DND-41 (cell line): ENCODE measurements around the gene ACP5.
A peak's percentile ranks its signal among the peaks of the same experiment; 100 is the strongest.
"Not testable (repeated sequence)": the region's sequence is repeated elsewhere in the genome, so short reads cannot be mapped to it uniquely, and the experiment has no call there.

Source experiments
- ATAC-seq: fragments of 200-7000 bp; cut with Tn5 transposase; 3 replicates; pipeline ENCODE4 v1.9.1; 2021; ENCODE audit warnings: low read depth; ENCODE audit not compliant: insufficient read depth
- DNase-seq: peaks from one replicate; pipeline ENCODE4 v3.0.0-alpha.2; 2020
- H2AFZ ChIP-seq: 2 replicates; pipeline ENCODE4 v1.6.0; 2012; ENCODE audit warnings: low read depth, low read length
- H3K27ac ChIP-seq: 2 replicates; pipeline ENCODE4 v1.5.1; 2012; ENCODE audit warnings: low read length, inconsistent platforms
- H3K27me3 ChIP-seq: fragments of 200-600 bp; sonication (generic); 2 replicates; pipeline ENCODE4 v1.6.0; 2012; ENCODE audit warnings: low read length, mild to moderate bottlenecking, inconsistent platforms; ENCODE audit not compliant: insufficient read depth, poor library complexity
- H3K36me3 ChIP-seq: 2 replicates; pipeline ENCODE4 v1.5.1; 2012; ENCODE audit warnings: low read length, inconsistent platforms; ENCODE audit not compliant: insufficient read depth
- H3K4me1 ChIP-seq: 2 replicates; pipeline ENCODE4 v1.5.1; 2012; ENCODE audit warnings: mild to moderate bottlenecking, low read length; ENCODE audit not compliant: insufficient read depth
- H3K4me2 ChIP-seq: 2 replicates; pipeline ENCODE4 v1.6.0; 2012; ENCODE audit warnings: mild to moderate bottlenecking, moderate library complexity, low read length, inconsistent platforms; ENCODE audit not compliant: insufficient read depth
- H3K4me3 ChIP-seq, 2 experiments: fragments of 200-600 bp in 1 of 2; shearing (Covaris generic) in 1 of 2; 2 replicates each; pipeline ENCODE4 v1.5.1; 2012 to 2016; ENCODE audit warnings: inconsistent platforms in 2 of 2, low read length in 2 of 2, mild to moderate bottlenecking in 2 of 2, low read depth in 1 of 2, moderate library complexity in 1 of 2
- H3K79me2 ChIP-seq: 2 replicates; pipeline ENCODE4 v1.6.0; 2012; ENCODE audit warnings: low read length, inconsistent platforms; ENCODE audit not compliant: insufficient read depth
- H3K9ac ChIP-seq: 2 replicates; pipeline ENCODE4 v1.6.0; 2012; ENCODE audit warnings: low read depth, mild to moderate bottlenecking, inconsistent platforms, low read length, moderate library complexity
- H3K9me3 ChIP-seq: 2 replicates; pipeline ENCODE4 v1.5.1; 2012; ENCODE audit warnings: low read length, moderate library complexity, mild to moderate bottlenecking, inconsistent platforms; ENCODE audit not compliant: insufficient read depth, severe bottlenecking
- H4K20me1 ChIP-seq: 2 replicates; pipeline ENCODE4 v1.6.0; 2012; ENCODE audit warnings: low read length; ENCODE audit not compliant: insufficient read depth
- CTCF ChIP-seq: IDR thresholded peaks from 2 replicates; pipeline ENCODE4 v1.5.1; 2012; ENCODE audit warnings: borderline replicate concordance, low read length, moderate library complexity, mild to moderate bottlenecking; ENCODE audit not compliant: poor library complexity, severe bottlenecking; ENCODE audit errors: extremely low read depth
- EZH2 ChIP-seq: IDR thresholded peaks from 3 replicates; pipeline ENCODE4 v1.6.1; 2012; ENCODE audit warnings: borderline replicate concordance, low read depth, mild to moderate bottlenecking, moderate library complexity, low read length, inconsistent platforms; ENCODE audit not compliant: severe bottlenecking

Gene ACP5

GRCh38 chr19:11611730-11612129 lies 34.3 kb upstream of the ACP5 start:
- Histone ChIP-seq H3K9ac (no peak overlapping the region), H4K20me1 (peaks cover 6% of the 10 kb centered on the region; the same call in 1 of the 2 replicates), H3K4me1 (no peaks in the 10 kb centered on the region), H3K9me3 (no peaks in the 10 kb centered on the region), H3K27ac (no peak overlapping the region), H3K79me2 (peaks cover 57% of the 10 kb centered on the region), H2AFZ (no peak overlapping the region), H3K4me3 (no peak overlapping the region), H3K4me2 (no peak overlapping the region), H3K36me3 (peaks cover 33% of the 10 kb centered on the region), H3K27me3 (no peaks in the 10 kb centered on the region)
- no peak for DNase-seq
- ATAC-seq = no peak
- TF ChIP-seq CTCF = no peak
- no peak for TF ChIP-seq EZH2

- no peak overlapping the region for H2AFZ ChIP-seq
- H3K9me3 ChIP-seq = peaks cover 20% of the 10 kb centered on the region
- H3K27ac ChIP-seq = no peak overlapping the region
- H3K79me2 ChIP-seq = peaks cover 81% of the 10 kb centered on the region
- no peaks in the 10 kb centered on the region for H3K27me3 ChIP-seq
- no peak overlapping the region for H3K4me2 ChIP-seq
- no peak overlapping the region for H3K9ac ChIP-seq
- H3K4me3 ChIP-seq = no peak overlapping the region
- H3K36me3 ChIP-seq = peaks cover 49% of the 10 kb centered on the region
- peak; percentile 23 for DNase-seq
- TF ChIP-seq EZH2 (no peak), CTCF (no peak)
- no peak for ATAC-seq
- H4K20me1 ChIP-seq = peaks cover 3% of the 10 kb centered on the region; the same call in 1 of the 2 replicates
- no peaks in the 10 kb centered on the region for H3K4me1 ChIP-seq
Observed at GRCh38 chr19:11606484-11606883, 29.0 kb upstream of the ACP5 start.

GRCh38 chr19:11599704-11600103 lies 22.3 kb upstream of the ACP5 start:
- H3K27ac ChIP-seq, H3K4me3 ChIP-seq, H3K4me2 ChIP-seq, ATAC-seq, DNase-seq, H3K9me3 ChIP-seq, H3K9ac ChIP-seq, H2AFZ ChIP-seq, H3K27me3 ChIP-seq: not testable (repeated sequence)
- peaks cover 27% of the 10 kb centered on the region for H3K4me1 ChIP-seq
- H3K36me3 ChIP-seq = peaks cover 38% of the 10 kb centered on the region
- H4K20me1 ChIP-seq = peaks cover 14% of the 10 kb centered on the region
- peaks cover 71% of the 10 kb centered on the region for H3K79me2 ChIP-seq

- peak overlapping the region in 1 of 2 experiments; percentile 86; a peak in 2 of 4 replicates for H3K4me3 ChIP-seq
- ATAC-seq = no peak
Observed at GRCh38 chr19:11598746-11599145, 21.3 kb upstream of the ACP5 start.

More at GRCh38 chr19:11598746-11599145, 21.3 kb upstream of the ACP5 start:
- no peaks in the 10 kb centered on the region for H3K27me3 ChIP-seq
- peaks cover 27% of the 10 kb centered on the region for H3K4me1 ChIP-seq
- peak overlapping the region; percentile 55 for H3K27ac ChIP-seq
- TF ChIP-seq CTCF = no peak
- no peak for TF ChIP-seq EZH2
- H3K36me3 ChIP-seq = peaks cover 28% of the 10 kb centered on the region
- peaks cover 62% of the 10 kb centered on the region for H3K79me2 ChIP-seq
- H3K9ac ChIP-seq = peak overlapping the region; percentile 87
- no peaks in the 10 kb centered on the region for H3K9me3 ChIP-seq
- no peak for DNase-seq
- H4K20me1 ChIP-seq = peaks cover 14% of the 10 kb centered on the region
- H2AFZ ChIP-seq = no peak overlapping the region
- H3K4me2 ChIP-seq = peak overlapping the region; percentile 78
